GM12873 (cell line): ENCODE measurements around the gene POLN.

Experiments
- TF ChIP-seq, protein P1 (sequence below): IDR thresholded peaks from 2 replicates; pipeline ENCODE4 v1.5.1; 2012; ENCODE audit warnings: low read depth, mild to moderate bottlenecking, moderate library complexity, low read length, control low read depth; ENCODE audit not compliant: insufficient read depth; ENCODE audit errors: missing control alignments

POLN gene

DNA sequence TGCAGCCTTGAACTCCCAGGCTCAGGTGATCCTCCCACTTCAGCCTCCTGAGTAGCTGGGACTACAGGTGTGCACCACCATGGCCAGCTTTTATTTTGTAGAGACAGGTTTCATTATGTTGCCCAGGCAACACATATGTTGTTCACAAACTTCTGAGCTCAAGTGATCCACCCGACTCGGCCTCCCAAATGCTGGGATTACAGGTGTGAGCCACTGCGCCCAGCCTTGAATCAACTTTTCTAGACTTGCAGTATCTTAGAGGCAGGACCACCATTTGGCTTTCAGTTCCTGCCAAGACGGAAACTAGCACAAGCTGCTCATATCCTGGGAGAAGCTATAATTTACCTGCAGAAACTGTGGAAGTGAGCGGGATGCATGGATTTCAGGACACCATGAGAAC, 162.9 kb downstream of the POLN start:
- TF ChIP-seq, protein P1, sequence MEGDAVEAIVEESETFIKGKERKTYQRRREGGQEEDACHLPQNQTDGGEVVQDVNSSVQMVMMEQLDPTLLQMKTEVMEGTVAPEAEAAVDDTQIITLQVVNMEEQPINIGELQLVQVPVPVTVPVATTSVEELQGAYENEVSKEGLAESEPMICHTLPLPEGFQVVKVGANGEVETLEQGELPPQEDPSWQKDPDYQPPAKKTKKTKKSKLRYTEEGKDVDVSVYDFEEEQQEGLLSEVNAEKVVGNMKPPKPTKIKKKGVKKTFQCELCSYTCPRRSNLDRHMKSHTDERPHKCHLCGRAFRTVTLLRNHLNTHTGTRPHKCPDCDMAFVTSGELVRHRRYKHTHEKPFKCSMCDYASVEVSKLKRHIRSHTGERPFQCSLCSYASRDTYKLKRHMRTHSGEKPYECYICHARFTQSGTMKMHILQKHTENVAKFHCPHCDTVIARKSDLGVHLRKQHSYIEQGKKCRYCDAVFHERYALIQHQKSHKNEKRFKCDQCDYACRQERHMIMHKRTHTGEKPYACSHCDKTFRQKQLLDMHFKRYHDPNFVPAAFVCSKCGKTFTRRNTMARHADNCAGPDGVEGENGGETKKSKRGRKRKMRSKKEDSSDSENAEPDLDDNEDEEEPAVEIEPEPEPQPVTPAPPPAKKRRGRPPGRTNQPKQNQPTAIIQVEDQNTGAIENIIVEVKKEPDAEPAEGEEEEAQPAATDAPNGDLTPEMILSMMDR = no peak

DNA sequence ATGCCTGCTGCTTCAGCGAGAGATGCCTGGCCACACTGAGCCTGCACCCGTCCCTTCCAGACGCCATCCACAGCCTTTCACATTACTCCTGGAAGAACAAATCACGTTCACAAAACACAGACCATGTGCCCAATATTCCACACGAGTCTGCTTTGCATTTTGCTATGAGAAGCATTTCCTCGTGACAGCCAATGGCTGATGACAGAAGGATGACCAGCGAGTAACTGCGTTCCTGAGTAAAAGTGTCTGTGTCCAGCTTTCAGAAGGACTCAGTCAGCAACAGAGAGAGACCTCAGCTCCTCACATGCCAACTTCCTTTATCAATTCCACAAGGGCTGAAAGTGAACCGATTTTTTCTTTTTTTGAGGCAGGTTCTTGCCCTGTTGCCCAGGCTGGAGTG, 163.3 kb downstream of the POLN start:
- TF ChIP-seq, protein P1 = no peak

DNA sequence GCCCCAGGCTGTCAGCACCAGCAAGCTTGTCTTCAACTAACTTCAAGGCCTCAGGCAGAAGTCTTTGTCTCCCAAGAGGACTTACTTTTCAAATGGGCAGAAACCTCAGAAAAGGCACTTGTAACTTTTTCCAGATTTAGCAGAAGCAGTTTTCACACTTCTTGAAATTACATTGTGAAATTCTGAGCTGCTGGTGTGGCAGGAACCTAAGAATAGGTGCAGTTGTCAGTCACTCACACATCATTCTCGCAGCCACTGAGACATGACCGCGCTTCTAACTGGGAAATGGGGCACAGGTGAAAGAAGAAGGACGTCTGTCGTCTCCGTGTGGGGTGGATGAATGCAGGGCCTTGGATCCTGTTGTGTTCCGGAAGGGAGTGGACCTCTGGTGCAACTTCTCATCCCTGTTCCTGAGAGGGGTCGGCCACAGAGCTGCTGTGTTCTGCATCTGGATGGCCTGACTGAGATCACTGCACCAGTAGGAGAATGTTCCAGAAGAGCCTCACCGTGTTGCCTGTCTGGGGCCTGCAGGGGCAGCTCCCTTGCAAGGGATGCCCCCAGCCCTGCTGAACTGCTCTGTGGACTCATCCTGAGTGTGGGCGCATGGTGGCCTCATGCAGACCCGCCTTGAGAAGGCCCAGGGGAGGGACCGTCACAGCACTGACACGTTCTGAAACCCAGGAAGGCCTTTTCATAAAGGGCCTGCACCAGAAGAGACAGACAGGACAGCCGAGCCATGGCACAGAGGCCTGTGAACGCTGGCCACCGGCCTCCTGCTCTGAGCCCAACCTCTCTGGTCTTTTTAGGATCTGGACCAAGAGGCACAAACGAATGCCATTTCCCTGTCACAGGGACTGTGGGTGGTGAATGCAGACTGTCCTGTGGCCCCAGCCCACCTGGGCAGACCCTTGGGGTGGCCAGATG, 164.1 kb downstream of the POLN start:
- TF ChIP-seq, protein P1 = no peak

DNA sequence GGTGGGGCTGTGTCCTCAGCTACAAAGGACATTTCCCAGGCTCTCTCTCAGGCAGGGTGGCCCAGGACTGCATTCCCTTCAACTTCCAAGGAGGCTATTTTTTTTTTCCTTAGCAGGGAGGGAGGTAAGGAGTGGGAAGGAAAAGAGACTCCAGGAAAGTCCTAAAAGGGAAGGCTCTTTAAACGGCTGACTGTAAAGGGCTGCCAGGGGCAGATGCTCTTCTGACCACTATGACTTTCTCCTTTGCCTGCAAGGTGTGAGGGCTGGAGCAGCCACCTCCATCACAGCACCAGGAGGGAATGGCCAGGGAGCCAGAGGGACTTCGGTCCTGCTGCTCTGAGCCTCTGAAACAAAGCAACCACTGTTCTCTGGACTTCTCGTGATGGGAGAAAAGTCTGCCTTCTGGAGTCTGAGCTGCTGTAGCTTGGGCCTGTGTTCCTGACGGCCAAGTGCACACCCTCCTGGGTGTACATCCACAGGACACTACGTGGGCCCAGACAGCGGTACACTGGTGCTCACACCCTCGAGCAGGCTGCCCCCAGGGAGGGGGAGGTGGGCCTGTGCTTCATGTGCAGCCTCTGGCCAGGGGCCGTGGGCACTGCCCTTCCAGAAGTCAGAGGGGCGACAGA, 164.9 kb downstream of the POLN start:
- TF ChIP-seq, protein P1 = no peak

DNA sequence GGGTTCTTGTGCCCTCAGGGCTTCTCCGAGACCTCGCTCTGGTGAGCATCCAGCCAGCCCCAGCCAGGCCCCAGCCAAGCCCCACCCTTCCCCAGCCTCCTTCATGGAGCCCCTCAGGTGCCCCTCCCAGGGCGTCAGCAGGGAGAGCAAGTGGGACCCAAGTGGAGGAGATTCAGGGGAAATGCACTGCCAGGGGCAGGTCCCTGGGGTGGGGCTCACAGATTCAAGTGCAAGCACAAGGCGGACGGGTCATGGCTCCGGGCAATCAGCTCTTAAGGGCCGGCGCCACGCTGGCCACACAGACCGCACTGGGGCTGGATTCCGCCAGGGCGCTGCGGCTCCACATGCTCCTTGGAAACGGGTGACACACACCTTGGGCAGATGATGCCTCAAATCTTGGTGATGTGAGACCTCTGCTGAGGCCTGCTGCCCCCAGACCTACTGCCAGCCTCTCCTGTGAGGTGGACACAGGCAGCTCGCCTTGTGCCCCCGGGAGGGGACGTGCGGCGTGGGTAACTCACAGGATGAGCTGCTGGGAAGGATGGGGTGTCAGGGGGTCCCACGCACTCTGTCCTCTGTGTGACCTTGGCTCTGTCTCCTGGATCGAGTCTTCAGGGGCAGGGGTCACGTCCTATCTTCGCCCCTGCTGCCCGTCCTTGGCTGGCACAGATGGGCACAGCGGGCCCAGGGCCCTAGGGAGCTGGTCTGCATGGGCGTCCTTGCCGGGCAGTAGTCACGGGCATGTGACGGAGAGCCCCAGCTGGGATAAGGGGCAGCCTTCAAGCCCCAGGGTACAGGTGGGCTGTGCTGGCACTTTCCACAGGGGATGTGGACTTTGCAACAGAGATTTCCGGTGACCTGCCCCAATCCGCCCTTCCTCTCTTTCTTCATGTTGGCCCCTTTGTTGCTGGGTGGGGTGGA, 165.7 kb downstream of the POLN start:
- TF ChIP-seq, protein P1 = no peak

DNA sequence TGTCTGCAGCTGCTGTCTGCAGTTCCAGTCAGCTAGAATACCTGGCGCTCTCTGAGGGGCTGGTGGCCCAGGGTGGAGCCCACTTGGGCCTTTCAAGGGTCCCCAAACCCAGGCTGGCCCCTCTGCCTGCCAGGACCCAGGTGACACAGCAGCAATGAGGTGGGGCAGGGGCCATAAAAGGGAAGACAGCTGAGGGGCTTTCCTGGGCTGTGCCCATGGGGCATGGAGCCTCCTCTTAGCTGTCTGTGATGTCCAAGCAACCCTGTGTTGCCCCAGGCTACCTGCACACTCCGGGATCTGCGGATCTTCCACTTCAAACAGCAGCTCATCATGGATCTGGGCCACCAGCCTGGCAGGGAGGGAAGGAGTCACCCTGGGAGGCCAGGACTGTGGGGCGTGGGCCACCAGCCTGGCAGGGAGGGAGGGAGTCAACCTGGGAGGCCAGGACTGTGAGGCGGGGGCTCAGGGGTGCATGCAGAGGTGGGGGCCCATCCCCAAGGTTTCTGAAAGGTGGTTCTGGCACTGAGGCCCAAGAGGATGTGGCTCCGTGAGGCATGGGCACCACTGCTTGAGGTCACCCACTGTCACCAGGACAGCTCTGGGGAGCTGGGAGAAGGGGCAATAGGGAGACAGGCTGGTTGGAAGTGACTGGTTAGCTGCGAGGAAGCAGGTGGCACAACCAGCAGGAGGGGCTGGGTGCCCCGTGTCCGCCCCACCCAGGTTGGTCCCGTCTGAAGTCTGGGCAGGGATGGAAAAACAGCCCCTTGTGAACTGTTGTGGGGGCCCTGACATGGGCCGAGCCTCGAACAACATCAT, 166.5 kb downstream of the POLN start:
- TF ChIP-seq, protein P1 = no peak
